ENCODE measurements around the gene MCAT. TPM values are rescaled to one million over a fixed set of nuclear protein-coding genes. Genes with fewer than 3 reads are reported as not detected.

MCAT gene
- total RNA-seq, 1 donor from 2014 or later, result 16.6 TPM

DNA sequence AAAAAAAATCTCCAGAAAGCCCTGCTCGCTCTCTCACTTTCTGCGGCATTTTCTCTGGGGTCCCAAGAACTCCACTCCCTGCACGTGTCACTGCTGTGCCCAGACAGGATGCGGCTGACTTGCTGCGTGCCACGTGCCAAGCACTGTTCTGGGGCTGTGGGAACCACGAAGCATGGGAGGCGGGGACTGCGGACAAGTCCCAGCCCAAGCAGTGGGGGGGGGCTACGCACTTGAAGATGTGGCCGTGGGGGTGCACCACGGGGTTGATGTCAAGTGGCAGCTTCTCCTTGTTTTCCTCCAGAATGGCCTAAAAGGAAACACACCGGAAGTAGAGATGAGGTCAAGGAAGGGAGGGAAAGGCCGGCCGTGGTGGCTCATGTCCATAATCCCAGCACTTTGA lies 32.9 kb upstream of the MCAT start:
- no peak overlapping the region for H3K27ac Mint-ChIP-seq (ENCODE audit: unreplicated experiment)
- no peaks in the 10 kb centered on the region for H3K27me3 Mint-ChIP-seq (ENCODE audit: unreplicated experiment)
- TF ChIP-seq, protein P1, sequence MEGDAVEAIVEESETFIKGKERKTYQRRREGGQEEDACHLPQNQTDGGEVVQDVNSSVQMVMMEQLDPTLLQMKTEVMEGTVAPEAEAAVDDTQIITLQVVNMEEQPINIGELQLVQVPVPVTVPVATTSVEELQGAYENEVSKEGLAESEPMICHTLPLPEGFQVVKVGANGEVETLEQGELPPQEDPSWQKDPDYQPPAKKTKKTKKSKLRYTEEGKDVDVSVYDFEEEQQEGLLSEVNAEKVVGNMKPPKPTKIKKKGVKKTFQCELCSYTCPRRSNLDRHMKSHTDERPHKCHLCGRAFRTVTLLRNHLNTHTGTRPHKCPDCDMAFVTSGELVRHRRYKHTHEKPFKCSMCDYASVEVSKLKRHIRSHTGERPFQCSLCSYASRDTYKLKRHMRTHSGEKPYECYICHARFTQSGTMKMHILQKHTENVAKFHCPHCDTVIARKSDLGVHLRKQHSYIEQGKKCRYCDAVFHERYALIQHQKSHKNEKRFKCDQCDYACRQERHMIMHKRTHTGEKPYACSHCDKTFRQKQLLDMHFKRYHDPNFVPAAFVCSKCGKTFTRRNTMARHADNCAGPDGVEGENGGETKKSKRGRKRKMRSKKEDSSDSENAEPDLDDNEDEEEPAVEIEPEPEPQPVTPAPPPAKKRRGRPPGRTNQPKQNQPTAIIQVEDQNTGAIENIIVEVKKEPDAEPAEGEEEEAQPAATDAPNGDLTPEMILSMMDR (IDR thresholded peaks at IDR 0.05), result no peak
- no peaks in the 10 kb centered on the region for H3K4me1 Mint-ChIP-seq (ENCODE audit: unreplicated experiment)
- H3K36me3 Mint-ChIP-seq (ENCODE audit: unreplicated experiment), result peaks cover 24% of the 10 kb centered on the region
- no peak for DNase-seq (ENCODE audit: extremely low spot score, unreplicated experiment)
- no peak overlapping the region for H3K4me3 Mint-ChIP-seq (ENCODE audit: unreplicated experiment)
- H3K9me3 Mint-ChIP-seq (ENCODE audit: unreplicated experiment), result no peaks in the 10 kb centered on the region

DNA sequence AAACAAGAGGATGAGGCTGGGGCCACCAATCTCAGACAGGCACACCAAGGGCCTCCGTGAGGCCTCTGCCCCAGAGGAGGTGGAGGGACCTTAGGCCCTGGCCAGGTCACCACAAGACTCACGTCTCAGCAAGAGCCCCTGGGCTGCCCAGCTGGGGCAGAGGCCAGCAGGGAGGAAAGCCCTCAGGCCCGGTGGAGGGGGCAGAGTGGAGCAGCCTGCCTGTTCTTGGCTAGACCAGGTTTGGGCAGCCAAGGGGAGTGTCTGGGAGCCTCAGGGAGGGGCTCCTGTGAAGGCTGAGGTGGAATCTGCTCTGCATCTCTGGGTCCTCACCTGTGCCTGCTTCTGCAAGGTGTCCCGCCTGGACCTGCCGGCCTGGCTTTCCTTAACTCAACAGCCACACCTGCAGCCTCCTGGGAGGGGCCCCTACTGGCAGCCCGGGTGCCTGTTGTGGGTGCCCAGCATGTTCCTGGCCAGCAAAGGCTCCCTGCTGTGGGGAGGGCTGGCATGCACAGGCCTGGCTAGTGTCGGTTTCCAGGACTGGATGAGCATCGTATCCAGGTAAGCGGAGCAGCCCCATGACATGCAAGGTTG lies 31.8 kb upstream of the MCAT start:
- Mint-ChIP-seq H3K27ac (ENCODE audit: unreplicated experiment) (no peak overlapping the region), H3K36me3 (ENCODE audit: unreplicated experiment) (peaks cover 23% of the 10 kb centered on the region), H3K4me3 (ENCODE audit: unreplicated experiment) (no peak overlapping the region), H3K27me3 (ENCODE audit: unreplicated experiment) (no peaks in the 10 kb centered on the region), H3K9me3 (ENCODE audit: unreplicated experiment) (no peaks in the 10 kb centered on the region), H3K4me1 (ENCODE audit: unreplicated experiment) (no peaks in the 10 kb centered on the region)
- no peak for DNase-seq (ENCODE audit: extremely low spot score, unreplicated experiment)
- TF ChIP-seq, protein P1 (IDR thresholded peaks at IDR 0.05), result no peak

DNA sequence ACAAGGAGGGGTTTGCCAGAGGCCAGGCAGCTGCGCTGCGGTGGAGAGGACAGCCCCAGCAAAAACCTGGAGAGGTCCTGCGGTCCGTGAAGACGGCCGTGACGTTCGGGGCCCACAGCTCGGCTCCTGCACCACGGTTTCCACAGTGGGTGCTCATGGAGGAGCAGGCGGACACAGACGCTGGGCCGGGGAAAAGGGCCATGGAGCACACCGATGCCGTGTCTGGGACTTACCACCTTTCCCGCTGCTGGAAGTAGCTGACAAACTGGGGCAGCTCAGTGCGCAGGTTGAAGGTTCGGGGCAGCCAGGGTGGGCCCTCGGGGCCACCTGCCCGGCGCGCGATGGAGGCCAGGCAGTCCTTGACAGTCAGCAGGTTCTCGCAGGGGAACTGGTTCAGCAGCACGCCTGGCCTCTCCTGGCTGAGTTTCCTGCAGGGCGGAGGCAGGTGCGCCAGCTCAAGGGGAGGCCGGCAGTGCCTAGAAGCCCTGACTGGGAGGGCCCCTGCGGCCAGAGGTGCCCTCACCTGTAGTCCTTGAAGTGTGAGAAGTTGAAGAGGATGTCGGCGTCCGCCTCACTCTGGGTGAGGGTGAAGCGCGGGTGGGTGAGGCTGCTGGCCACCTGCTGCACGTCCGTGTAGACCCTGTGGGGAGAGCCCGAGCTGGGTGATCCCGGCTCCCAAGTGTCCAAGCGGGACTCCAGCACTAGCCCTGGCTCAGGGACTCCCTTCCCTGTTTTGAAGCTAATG lies 30.9 kb upstream of the MCAT start:
- TF ChIP-seq, protein P1 (IDR thresholded peaks at IDR 0.05), result no peak
- Mint-ChIP-seq H3K27me3 (ENCODE audit: unreplicated experiment) (no peaks in the 10 kb centered on the region), H3K36me3 (ENCODE audit: unreplicated experiment) (peaks cover 14% of the 10 kb centered on the region), H3K27ac (ENCODE audit: unreplicated experiment) (no peak overlapping the region), H3K4me1 (ENCODE audit: unreplicated experiment) (peaks cover under 1% of the 10 kb centered on the region), H3K9me3 (ENCODE audit: unreplicated experiment) (no peaks in the 10 kb centered on the region), H3K4me3 (ENCODE audit: unreplicated experiment) (no peak overlapping the region)
- no peak for DNase-seq (ENCODE audit: extremely low spot score, unreplicated experiment)

DNA sequence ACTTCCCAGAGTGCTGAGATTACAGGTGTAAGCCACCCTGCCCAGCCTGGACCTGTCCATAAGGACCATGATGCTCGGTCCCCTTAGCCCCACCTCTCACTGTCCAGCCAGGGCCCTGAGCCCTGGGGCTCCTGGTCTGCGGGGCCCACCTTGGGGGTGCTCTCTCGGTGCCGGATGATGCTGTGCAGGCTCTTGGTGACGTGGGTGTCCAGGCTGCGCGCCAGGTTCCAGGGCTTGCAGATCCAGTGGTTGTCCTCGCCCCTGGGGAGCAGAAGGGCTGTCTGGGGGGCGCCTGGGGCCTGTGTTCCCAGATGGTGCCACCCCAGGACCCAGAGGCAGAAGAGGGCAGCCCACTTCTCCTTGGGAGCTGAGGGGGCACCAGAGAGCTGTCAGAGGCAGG lies 30.4 kb upstream of the MCAT start:
- no peak overlapping the region for H3K27ac Mint-ChIP-seq (ENCODE audit: unreplicated experiment)
- DNase-seq (ENCODE audit: extremely low spot score, unreplicated experiment), result no peak
- peaks cover 12% of the 10 kb centered on the region for H3K36me3 Mint-ChIP-seq (ENCODE audit: unreplicated experiment)
- TF ChIP-seq, protein P1 (IDR thresholded peaks at IDR 0.05), result no peak
- H3K9me3 Mint-ChIP-seq (ENCODE audit: unreplicated experiment), result no peaks in the 10 kb centered on the region
- H3K4me1 Mint-ChIP-seq (ENCODE audit: unreplicated experiment), result peaks cover 6% of the 10 kb centered on the region
- H3K4me3 Mint-ChIP-seq (ENCODE audit: unreplicated experiment), result no peak overlapping the region
- H3K27me3 Mint-ChIP-seq (ENCODE audit: unreplicated experiment), result no peaks in the 10 kb centered on the region

DNA sequence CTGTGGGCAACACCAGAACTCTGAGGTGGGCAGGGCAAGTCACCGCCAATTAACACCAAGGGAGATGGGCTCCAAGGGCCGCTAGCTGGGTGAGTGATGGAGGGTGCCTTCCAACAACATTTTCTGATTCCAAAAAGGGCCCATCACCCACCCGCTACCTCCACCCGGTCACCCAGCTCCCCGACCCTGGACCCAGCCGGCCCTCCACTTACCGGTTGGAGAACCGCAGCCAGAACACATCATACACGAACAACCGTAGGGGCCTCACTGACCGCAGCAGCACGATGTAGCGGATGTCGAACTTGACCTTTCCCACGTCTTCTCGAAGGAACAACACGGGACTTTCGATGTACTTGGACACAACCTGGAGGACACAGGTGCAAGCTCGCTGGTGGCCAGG lies 29.0 kb upstream of the MCAT start:
- H3K36me3 Mint-ChIP-seq (ENCODE audit: unreplicated experiment), result peaks cover 10% of the 10 kb centered on the region
- no peaks in the 10 kb centered on the region for H3K9me3 Mint-ChIP-seq (ENCODE audit: unreplicated experiment)
- H3K27ac Mint-ChIP-seq (ENCODE audit: unreplicated experiment), result no peak overlapping the region
- H3K4me1 Mint-ChIP-seq (ENCODE audit: unreplicated experiment), result peaks cover 16% of the 10 kb centered on the region
- H3K4me3 Mint-ChIP-seq (ENCODE audit: unreplicated experiment), result no peak overlapping the region
- TF ChIP-seq, protein P1 (IDR thresholded peaks at IDR 0.05), result no peak
- DNase-seq (ENCODE audit: extremely low spot score, unreplicated experiment), result no peak
- H3K27me3 Mint-ChIP-seq (ENCODE audit: unreplicated experiment), result no peaks in the 10 kb centered on the region
